Neural progenitor cell (in vitro differentiated cells): Measurements from ENCODE around the gene YPEL4. TPM values are rescaled to one million over a fixed set of nuclear protein-coding genes. Genes with fewer than 3 reads are reported as not detected.
A peak's percentile ranks its signal among the peaks of the same experiment; 100 is the strongest.

Experiments
- DNase-seq: peaks from one replicate; pipeline ENCODE4 v3.0.0-alpha.2; 2016; ENCODE audit warnings: low spot score
- H2AFZ ChIP-seq: fragments of 200-600 bp; sonication (generic); replicated peaks from 2 replicates; pipeline ENCODE4 v1.6.1; 2016; ENCODE audit warnings: antibody characterized with exemption
- H3F3A ChIP-seq: fragments of 200-600 bp; sonication (generic); 2 replicates; pipeline ENCODE4 v1.6.1; 2016; ENCODE audit warnings: antibody characterized with exemption, low read depth
- H3K27ac ChIP-seq: fragments of 200-600 bp; sonication (generic); 2 replicates; pipeline ENCODE4 v1.5.1; 2016; ENCODE audit warnings: mild to moderate bottlenecking
- H3K27me3 ChIP-seq: fragments of 200-600 bp; sonication (generic); 2 replicates; pipeline ENCODE4 v1.6.1; 2016; ENCODE audit warnings: mild to moderate bottlenecking, moderate library complexity
- H3K36me3 ChIP-seq: fragments of 200-600 bp; sonication (generic); 2 replicates; pipeline ENCODE4 v1.5.1; 2016
- H3K4me1 ChIP-seq: fragments of 200-600 bp; sonication (generic); 2 replicates; pipeline ENCODE4 v1.6.1; 2016; ENCODE audit warnings: mixed run types
- H3K4me2 ChIP-seq: fragments of 200-600 bp; sonication (generic); 2 replicates; pipeline ENCODE4 v1.6.1; 2016
- H3K4me3 ChIP-seq: fragments of 200-600 bp; sonication (generic); 2 replicates; pipeline ENCODE4 v1.5.1; 2016
- H3K79me2 ChIP-seq: fragments of 200-600 bp; sonication (generic); 2 replicates; pipeline ENCODE4 v1.6.1; 2016; ENCODE audit warnings: low read depth
- H3K9ac ChIP-seq: fragments of 200-600 bp; sonication (generic); 2 replicates; pipeline ENCODE4 v1.6.1; 2016
- H3K9me3 ChIP-seq: fragments of 200-600 bp; sonication (generic); 2 replicates; pipeline ENCODE4 v1.5.1; 2016; ENCODE audit warnings: low read depth
- H4K20me1 ChIP-seq: fragments of 200-600 bp; sonication (generic); 2 replicates; pipeline ENCODE4 v1.6.1; 2016; ENCODE audit warnings: low read depth
- H3K27ac Mint-ChIP-seq: 3 replicates; pipeline ENCODE4 v1.8.0; 2021; ENCODE audit warnings: mixed read lengths
- H3K27me3 Mint-ChIP-seq: 2 replicates; pipeline ENCODE4 v1.8.0; 2022; ENCODE audit warnings: low read depth, mild to moderate bottlenecking, inconsistent platforms, moderate library complexity, mixed read lengths; ENCODE audit not compliant: insufficient read depth
- H3K36me3 Mint-ChIP-seq: 3 replicates; pipeline ENCODE4 v1.8.0; 2021; ENCODE audit warnings: mixed read lengths
- H3K4me1 Mint-ChIP-seq: 3 replicates; pipeline ENCODE4 v1.8.0; 2021; ENCODE audit warnings: mixed read lengths
- H3K4me3 Mint-ChIP-seq: 3 replicates; pipeline ENCODE4 v1.8.0; 2021; ENCODE audit warnings: mild to moderate bottlenecking, moderate library complexity, mixed read lengths
- H3K9me3 Mint-ChIP-seq: 3 replicates; pipeline ENCODE4 v1.8.0; 2020; ENCODE audit warnings: mixed read lengths
- EZH2 ChIP-seq: fragments of 200-600 bp; sonication (generic); IDR thresholded peaks from 2 replicates; pipeline ENCODE4 v1.6.1; 2017; ENCODE audit warnings: antibody characterized with exemption, mild to moderate bottlenecking, moderate library complexity
- EZH2phosphoT487 ChIP-seq: fragments of 200-600 bp; sonication (generic); IDR thresholded peaks from 2 replicates; pipeline ENCODE4 v1.6.1; 2017; ENCODE audit warnings: antibody characterized with exemption
- total RNA-seq: library from RNA; depleted of rRNA; stranded (reverse); fragments of >200 nt; gene quantifications from 2 replicates; pipeline ENCODE4 v1.2.3, GENCODE V29; 2015; ENCODE audit warnings: low replicate concordance
- TF ChIP-seq, protein P1 (sequence below): fragments of 200-600 bp; sonication (generic); IDR thresholded peaks from 2 replicates; pipeline ENCODE4 v1.5.1; 2017; ENCODE audit warnings: antibody characterized with exemption, mild to moderate bottlenecking

Gene YPEL4
- total RNA-seq, 1 donor from 2014 or later: not detected

DNA sequence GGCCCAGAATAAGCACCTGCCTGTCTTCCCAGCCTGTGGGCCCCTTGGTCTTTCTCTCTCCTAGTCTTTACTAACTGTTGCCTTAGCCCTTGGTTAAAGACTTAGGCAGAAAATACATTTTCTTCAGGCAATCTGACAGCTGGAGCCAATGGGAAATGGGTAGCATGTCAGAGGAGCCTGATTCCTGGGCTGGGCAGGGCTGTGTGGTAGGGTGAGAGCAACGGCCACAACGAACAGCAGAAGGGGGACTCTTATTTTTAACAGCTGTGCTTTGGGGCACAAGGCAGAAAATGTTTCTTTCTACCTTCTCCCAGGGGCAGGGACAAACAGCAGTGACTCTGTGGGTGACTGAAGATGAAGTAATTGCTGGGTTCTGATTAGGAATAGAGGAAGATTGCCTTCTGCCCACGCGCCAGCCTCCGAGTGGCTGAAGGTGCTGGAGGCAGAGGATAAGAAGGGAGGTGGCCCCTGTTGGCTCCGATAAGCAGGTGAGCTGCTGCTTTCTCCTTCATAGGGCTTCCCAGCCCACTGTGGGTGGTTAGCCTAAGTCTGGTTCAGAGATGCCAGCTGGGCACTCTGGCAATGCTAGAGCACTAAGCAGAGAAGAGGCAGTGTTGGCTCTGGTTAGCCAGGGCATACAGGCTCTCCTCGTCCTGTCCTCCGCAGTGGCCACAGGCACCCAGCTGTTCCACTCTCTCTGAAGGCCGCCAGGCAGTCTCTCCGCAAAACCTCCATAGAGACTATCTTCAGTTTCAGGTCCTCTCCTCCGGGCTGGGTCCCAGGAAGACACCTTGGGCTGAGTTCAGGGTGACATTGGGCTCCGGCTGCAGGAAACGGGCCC lies 1.5 kb downstream of the YPEL4 start:
- Mint-ChIP-seq H3K27me3 (peaks cover 21% of the 10 kb centered on the region), H3K27ac (peak overlapping the region; percentile 84), H3K9me3 (peaks cover 2% of the 10 kb centered on the region), H3K4me3 (peak overlapping the region; percentile 82), H3K36me3 (peaks cover 10% of the 10 kb centered on the region), H3K4me1 (peaks cover 80% of the 10 kb centered on the region)
- H3F3A ChIP-seq: peaks cover 94% of the 10 kb centered on the region
- H3K36me3 ChIP-seq: no peaks in the 10 kb centered on the region
- no peak overlapping the region for H3K9ac ChIP-seq
- H3K4me2 ChIP-seq: peak overlapping the region; percentile 89
- H3K4me3 ChIP-seq: peak overlapping the region; percentile 45
- no peak for TF ChIP-seq EZH2
- TF ChIP-seq, protein P1, sequence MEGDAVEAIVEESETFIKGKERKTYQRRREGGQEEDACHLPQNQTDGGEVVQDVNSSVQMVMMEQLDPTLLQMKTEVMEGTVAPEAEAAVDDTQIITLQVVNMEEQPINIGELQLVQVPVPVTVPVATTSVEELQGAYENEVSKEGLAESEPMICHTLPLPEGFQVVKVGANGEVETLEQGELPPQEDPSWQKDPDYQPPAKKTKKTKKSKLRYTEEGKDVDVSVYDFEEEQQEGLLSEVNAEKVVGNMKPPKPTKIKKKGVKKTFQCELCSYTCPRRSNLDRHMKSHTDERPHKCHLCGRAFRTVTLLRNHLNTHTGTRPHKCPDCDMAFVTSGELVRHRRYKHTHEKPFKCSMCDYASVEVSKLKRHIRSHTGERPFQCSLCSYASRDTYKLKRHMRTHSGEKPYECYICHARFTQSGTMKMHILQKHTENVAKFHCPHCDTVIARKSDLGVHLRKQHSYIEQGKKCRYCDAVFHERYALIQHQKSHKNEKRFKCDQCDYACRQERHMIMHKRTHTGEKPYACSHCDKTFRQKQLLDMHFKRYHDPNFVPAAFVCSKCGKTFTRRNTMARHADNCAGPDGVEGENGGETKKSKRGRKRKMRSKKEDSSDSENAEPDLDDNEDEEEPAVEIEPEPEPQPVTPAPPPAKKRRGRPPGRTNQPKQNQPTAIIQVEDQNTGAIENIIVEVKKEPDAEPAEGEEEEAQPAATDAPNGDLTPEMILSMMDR: no peak
- TF ChIP-seq EZH2phosphoT487: no peak
- no peak overlapping the region for H2AFZ ChIP-seq
- no peak for DNase-seq
- no peaks in the 10 kb centered on the region for H3K27me3 ChIP-seq
- peaks cover 82% of the 10 kb centered on the region for H3K4me1 ChIP-seq
- peaks cover 81% of the 10 kb centered on the region for H4K20me1 ChIP-seq
- H3K9me3 ChIP-seq: no peaks in the 10 kb centered on the region
- H3K27ac ChIP-seq: peak overlapping the region; percentile 60
- H3K79me2 ChIP-seq: peaks cover 25% of the 10 kb centered on the region

GRCh38 chr11:57647372-57647771 lies 2.3 kb downstream of the YPEL4 start:
- Mint-ChIP-seq H3K27ac (peak overlapping the region; percentile 47), H3K36me3 (peaks cover 14% of the 10 kb centered on the region), H3K4me1 (peaks cover 83% of the 10 kb centered on the region), H3K9me3 (peaks cover 2% of the 10 kb centered on the region), H3K27me3 (peaks cover 21% of the 10 kb centered on the region), H3K4me3 (peak overlapping the region; percentile 82)
- Histone ChIP-seq H3K9ac (no peak overlapping the region), H3K4me1 (peaks cover 81% of the 10 kb centered on the region), H3K9me3 (no peaks in the 10 kb centered on the region), H3F3A (peaks cover 95% of the 10 kb centered on the region), H2AFZ (no peak overlapping the region), H4K20me1 (peaks cover 89% of the 10 kb centered on the region), H3K36me3 (no peaks in the 10 kb centered on the region), H3K27me3 (no peaks in the 10 kb centered on the region), H3K27ac (no peak overlapping the region), H3K4me2 (peak overlapping the region; percentile 89), H3K4me3 (peak overlapping the region; percentile 45), H3K79me2 (peaks cover 33% of the 10 kb centered on the region)
- peak; percentile 50 for DNase-seq
- TF ChIP-seq, protein P1: no peak

- Histone ChIP-seq H3K4me3 (peak overlapping the region; percentile 45), H3K36me3 (no peaks in the 10 kb centered on the region), H3K79me2 (peaks cover 38% of the 10 kb centered on the region), H3K27me3 (no peaks in the 10 kb centered on the region), H3K9ac (no peak overlapping the region), H3K4me2 (peak overlapping the region; percentile 89), H3K9me3 (no peaks in the 10 kb centered on the region), H3F3A (peaks cover 98% of the 10 kb centered on the region), H3K27ac (peak overlapping the region; percentile 21), H4K20me1 (peaks cover 94% of the 10 kb centered on the region), H3K4me1 (peaks cover 86% of the 10 kb centered on the region), H2AFZ (no peak overlapping the region)
- peaks cover 83% of the 10 kb centered on the region for H3K4me1 Mint-ChIP-seq
- no peak for TF ChIP-seq EZH2phosphoT487
- no peak for TF ChIP-seq EZH2
- TF ChIP-seq, protein P1: no peak
- no peak for DNase-seq
- H3K9me3 Mint-ChIP-seq: peaks cover 2% of the 10 kb centered on the region
- H3K4me3 Mint-ChIP-seq: peak overlapping the region; percentile 82
- H3K27me3 Mint-ChIP-seq: peaks cover 21% of the 10 kb centered on the region
- peak overlapping the region; percentile 18 for H3K27ac Mint-ChIP-seq
- peaks cover 14% of the 10 kb centered on the region for H3K36me3 Mint-ChIP-seq
Measured at GRCh38 chr11:57646799-57647303, 2.9 kb downstream of the YPEL4 start.
